Astrocyte (in vitro differentiated cells and primary cell): ENCODE results near the gene GFER.

Source experiments
- EZH2 ChIP-seq: IDR thresholded peaks from 2 replicates; pipeline ENCODE4 v1.6.1; 2012; ENCODE audit warnings: mild to moderate bottlenecking, low read length, inconsistent platforms; ENCODE audit not compliant: insufficient read depth
- TF ChIP-seq, protein P1 (sequence below): IDR thresholded peaks from 2 replicates; pipeline ENCODE4 v1.5.1; 2011; ENCODE audit warnings: low read depth, mild to moderate bottlenecking, inconsistent platforms, low read length, moderate library complexity; ENCODE audit not compliant: insufficient read depth

DNA sequence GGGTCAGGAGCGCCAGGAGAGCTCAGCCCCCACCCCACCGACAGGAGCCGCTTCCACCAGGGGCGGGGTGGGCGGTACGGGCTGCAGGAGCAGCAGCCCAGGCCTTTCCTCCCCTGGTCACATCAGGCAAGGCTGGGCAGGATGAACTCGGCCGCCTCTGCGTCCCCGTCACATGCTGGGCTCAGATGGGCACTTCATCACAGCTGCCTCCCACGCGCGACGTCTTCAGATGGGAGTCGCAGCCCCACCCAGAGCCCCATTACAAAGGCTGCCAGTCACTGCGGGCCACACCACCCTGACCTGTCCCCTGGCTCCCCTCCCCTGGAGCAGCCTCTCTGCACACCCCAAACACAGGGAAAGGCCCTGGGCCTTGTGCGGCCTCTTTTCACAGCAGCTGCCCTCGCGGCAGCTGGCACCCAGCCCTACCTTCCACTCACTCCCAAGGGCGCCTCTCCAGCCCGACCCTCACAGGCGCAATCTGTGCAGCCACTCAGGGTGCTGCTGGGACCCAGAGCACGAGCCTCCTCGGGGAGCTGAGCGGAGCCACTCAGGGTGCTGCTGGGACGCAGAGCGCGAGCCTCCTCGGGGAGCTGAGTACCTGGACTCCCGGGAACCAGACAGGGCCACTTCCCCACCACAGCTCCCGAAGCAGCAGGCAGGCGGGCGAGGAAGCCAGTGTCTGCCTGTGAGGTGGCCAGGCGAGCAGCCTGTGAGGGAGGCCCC, 21.0 kb downstream of the GFER start:
- TF ChIP-seq, protein P1, sequence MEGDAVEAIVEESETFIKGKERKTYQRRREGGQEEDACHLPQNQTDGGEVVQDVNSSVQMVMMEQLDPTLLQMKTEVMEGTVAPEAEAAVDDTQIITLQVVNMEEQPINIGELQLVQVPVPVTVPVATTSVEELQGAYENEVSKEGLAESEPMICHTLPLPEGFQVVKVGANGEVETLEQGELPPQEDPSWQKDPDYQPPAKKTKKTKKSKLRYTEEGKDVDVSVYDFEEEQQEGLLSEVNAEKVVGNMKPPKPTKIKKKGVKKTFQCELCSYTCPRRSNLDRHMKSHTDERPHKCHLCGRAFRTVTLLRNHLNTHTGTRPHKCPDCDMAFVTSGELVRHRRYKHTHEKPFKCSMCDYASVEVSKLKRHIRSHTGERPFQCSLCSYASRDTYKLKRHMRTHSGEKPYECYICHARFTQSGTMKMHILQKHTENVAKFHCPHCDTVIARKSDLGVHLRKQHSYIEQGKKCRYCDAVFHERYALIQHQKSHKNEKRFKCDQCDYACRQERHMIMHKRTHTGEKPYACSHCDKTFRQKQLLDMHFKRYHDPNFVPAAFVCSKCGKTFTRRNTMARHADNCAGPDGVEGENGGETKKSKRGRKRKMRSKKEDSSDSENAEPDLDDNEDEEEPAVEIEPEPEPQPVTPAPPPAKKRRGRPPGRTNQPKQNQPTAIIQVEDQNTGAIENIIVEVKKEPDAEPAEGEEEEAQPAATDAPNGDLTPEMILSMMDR: no peak
- no peak for TF ChIP-seq EZH2
